Stimulated activated effector memory CD8-positive, alpha-beta T cell treated with anti-CD3 and anti-CD28 coated beads, Interleukin-12 subunit alpha, Interleukin-12 subunit beta, amount 100 ng/mL, for 72 hours (primary cell): ENCODE results near the gene GPR107.

Experiments used
- ATAC-seq: fragments of 150-1000 bp; cut with Tn5 transposase; 2 replicates; pipeline ENCODE4 v1.10.0; 2021
- DNase-seq, 2 donors: peaks; one replicate each; pipeline ENCODE4 v3.0.0; 2021 to 2022; ENCODE audit warnings: low spot score in 2 of 2
- H3K27ac Mint-ChIP-seq: one replicate; pipeline ENCODE4 v1.8.0; 2022; ENCODE audit warnings: mild to moderate bottlenecking, mixed read lengths
- H3K36me3 Mint-ChIP-seq: one replicate; pipeline ENCODE4 v1.8.0; 2022; ENCODE audit warnings: mild to moderate bottlenecking, mixed read lengths
- H3K4me1 Mint-ChIP-seq: one replicate; pipeline ENCODE4 v1.8.0; 2022; ENCODE audit warnings: mixed read lengths
- H3K4me3 Mint-ChIP-seq: one replicate; pipeline ENCODE4 v1.8.0; 2022; ENCODE audit warnings: mild to moderate bottlenecking, mixed read lengths
- H3K9me3 Mint-ChIP-seq: one replicate; pipeline ENCODE4 v1.8.0; 2022; ENCODE audit warnings: mixed read lengths

GPR107 gene

GRCh38 chr9:130104491-130105193 is 50.9 kb downstream of the GPR107 start:
- H3K36me3 Mint-ChIP-seq: peaks cover 98% of the 10 kb centered on the region

DNA sequence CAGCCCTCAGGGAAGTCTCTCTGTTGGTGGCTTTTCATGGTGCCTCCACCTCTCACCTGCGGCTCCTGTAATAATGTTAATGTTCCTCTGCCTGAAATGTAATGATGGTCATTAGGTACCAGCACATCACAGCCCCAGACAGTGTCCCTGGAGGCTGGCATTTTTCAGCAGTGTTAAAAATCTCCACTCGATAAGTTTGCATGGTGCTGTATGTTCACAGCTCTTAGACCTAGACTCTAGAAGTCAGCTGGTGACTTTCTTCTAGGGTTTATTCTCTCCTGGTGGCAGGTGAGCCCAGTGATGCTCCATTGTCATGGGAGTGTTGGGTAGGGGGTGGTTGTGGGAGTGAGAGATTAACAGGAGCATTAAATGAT is 53.1 kb downstream of the GPR107 start:
- H3K36me3 Mint-ChIP-seq: peaks cover 86% of the 10 kb centered on the region
- peak overlapping the region; percentile 88 for H3K27ac Mint-ChIP-seq
- peak overlapping the region; percentile 46 for H3K4me3 Mint-ChIP-seq
- peaks cover 48% of the 10 kb centered on the region for H3K4me1 Mint-ChIP-seq
- DNase-seq (peak in 1 of 2 donors; percentile 64), ATAC-seq (no peak)
- H3K9me3 Mint-ChIP-seq: no peaks in the 10 kb centered on the region

More at GRCh38 chr9:130104491-130105193, 50.9 kb downstream of the GPR107 start:
- Mint-ChIP-seq H3K27ac (no peak overlapping the region), H3K4me3 (no peak overlapping the region), H3K9me3 (no peaks in the 10 kb centered on the region), H3K4me1 (peaks cover 29% of the 10 kb centered on the region)
- DNase-seq (no peak), ATAC-seq (no peak)

- Mint-ChIP-seq H3K27ac (peak overlapping the region; percentile 88), H3K9me3 (no peaks in the 10 kb centered on the region), H3K4me3 (peak overlapping the region; percentile 46), H3K4me1 (peaks cover 53% of the 10 kb centered on the region), H3K36me3 (peaks cover 83% of the 10 kb centered on the region)
- DNase-seq (peak; percentile 76 to 94), ATAC-seq (peak; percentile 97)
Observed at GRCh38 chr9:130107234-130107861, 53.6 kb downstream of the GPR107 start.

DNA sequence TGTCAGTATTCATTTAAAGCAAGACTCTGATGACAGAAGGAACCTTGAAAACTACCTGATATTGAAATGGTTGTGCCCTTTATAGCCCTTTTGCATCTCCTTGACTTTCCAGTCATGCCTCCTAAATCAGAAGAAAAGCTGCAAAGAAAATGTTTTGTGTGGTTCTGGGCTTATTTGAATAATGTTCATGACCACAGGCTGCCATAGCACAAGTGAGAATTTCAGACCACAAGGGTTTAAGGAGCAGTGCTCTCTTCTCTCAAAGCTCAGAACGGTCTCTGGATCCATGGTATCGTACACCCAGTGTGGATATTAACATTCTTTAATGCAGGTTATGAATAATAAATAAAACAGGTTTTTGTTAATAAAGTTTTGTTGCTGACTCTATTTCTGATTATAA is 54.2 kb downstream of the GPR107 start:
- Mint-ChIP-seq H3K9me3 (no peaks in the 10 kb centered on the region), H3K27ac (peak overlapping the region; percentile 88), H3K4me3 (peak overlapping the region; percentile 46), H3K4me1 (peaks cover 58% of the 10 kb centered on the region), H3K36me3 (peaks cover 77% of the 10 kb centered on the region)
- ATAC-seq: peak; percentile 11
- no peak for DNase-seq

- DNase-seq (no peak), ATAC-seq (no peak)
- peaks cover 57% of the 10 kb centered on the region for H3K36me3 Mint-ChIP-seq
- H3K4me3 Mint-ChIP-seq: no peak overlapping the region
- no peaks in the 10 kb centered on the region for H3K9me3 Mint-ChIP-seq
- H3K4me1 Mint-ChIP-seq: peaks cover 59% of the 10 kb centered on the region
- H3K27ac Mint-ChIP-seq: peak overlapping the region; percentile 48
Observed at GRCh38 chr9:130110166-130110565, 56.5 kb downstream of the GPR107 start.

DNA sequence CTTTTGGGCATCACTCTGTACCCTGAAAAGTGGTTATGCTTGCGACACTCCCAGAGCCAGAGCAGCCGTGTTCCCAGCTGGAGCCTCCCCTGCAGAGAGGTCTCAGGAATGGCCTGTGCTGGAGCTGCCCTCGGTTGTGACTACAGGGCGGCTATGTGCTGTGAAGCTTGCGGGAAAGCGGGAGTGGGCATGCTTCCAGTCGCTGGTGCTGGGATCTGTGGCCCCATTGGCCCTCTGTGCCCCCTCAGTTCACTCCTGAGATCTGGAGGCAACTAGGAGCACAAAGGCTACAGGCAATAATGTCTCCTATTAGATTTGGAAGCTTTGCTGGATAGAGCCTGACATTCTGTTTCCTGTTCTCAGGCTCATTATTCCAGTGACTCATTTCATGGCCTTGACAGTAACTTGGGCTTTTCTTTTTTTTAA is 56.9 kb downstream of the GPR107 start:
- H3K36me3 Mint-ChIP-seq: peaks cover 57% of the 10 kb centered on the region
- H3K4me3 Mint-ChIP-seq: no peak overlapping the region
- H3K4me1 Mint-ChIP-seq: peaks cover 57% of the 10 kb centered on the region
- ATAC-seq (no peak), DNase-seq (no peak)
- H3K9me3 Mint-ChIP-seq: no peaks in the 10 kb centered on the region
- H3K27ac Mint-ChIP-seq: peak overlapping the region; percentile 48

GRCh38 chr9:130111786-130112537 is 58.3 kb downstream of the GPR107 start:
- H3K36me3 Mint-ChIP-seq: peaks cover 51% of the 10 kb centered on the region
- ATAC-seq (no peak), DNase-seq (no peak)
- no peaks in the 10 kb centered on the region for H3K9me3 Mint-ChIP-seq
- peaks cover 47% of the 10 kb centered on the region for H3K4me1 Mint-ChIP-seq
- peak overlapping the region; percentile 48 for H3K27ac Mint-ChIP-seq
- no peak overlapping the region for H3K4me3 Mint-ChIP-seq

DNA sequence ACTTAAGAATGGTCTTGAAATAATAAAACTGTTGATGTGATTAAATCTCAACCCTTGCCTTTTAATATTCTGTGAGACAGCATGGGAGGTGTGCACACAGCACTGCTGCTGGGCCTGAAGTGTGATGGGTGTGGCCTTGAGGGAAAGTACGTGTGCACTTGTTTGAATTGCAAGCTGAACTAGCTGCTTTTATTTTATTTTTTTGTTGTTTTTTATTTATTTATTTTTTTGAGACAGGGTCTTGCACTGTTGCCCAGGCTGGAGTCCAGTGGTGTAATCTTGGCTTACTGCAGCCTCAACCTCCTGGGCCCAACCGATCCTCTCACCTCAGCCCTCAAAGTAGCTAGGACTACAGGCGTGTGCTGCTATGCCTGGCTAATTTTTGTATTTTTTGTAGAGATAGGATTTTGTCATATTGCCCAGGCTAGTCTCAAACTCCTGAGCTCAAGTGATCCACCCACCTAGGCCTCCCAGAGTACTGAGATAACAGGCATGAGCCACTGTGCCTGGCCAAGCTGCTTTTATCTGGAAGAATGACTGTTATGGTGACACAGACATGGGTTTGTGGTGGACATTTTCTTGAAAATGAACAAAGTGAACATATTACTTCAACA is 58.9 kb downstream of the GPR107 start:
- DNase-seq (no peak), ATAC-seq (peak; percentile 76)
- peaks cover 44% of the 10 kb centered on the region for H3K36me3 Mint-ChIP-seq
- peak overlapping the region; percentile 48 for H3K27ac Mint-ChIP-seq
- H3K9me3 Mint-ChIP-seq: no peaks in the 10 kb centered on the region
- H3K4me3 Mint-ChIP-seq: no peak overlapping the region
- H3K4me1 Mint-ChIP-seq: peaks cover 40% of the 10 kb centered on the region

- no peak overlapping the region for H3K4me3 Mint-ChIP-seq
- no peaks in the 10 kb centered on the region for H3K9me3 Mint-ChIP-seq
- DNase-seq: no peak
- peaks cover 24% of the 10 kb centered on the region for H3K36me3 Mint-ChIP-seq
- peaks cover 40% of the 10 kb centered on the region for H3K4me1 Mint-ChIP-seq
- peak overlapping the region; percentile 20 for H3K27ac Mint-ChIP-seq
- no peak for ATAC-seq
Observed at GRCh38 chr9:130114741-130115140, 61.0 kb downstream of the GPR107 start.

DNA sequence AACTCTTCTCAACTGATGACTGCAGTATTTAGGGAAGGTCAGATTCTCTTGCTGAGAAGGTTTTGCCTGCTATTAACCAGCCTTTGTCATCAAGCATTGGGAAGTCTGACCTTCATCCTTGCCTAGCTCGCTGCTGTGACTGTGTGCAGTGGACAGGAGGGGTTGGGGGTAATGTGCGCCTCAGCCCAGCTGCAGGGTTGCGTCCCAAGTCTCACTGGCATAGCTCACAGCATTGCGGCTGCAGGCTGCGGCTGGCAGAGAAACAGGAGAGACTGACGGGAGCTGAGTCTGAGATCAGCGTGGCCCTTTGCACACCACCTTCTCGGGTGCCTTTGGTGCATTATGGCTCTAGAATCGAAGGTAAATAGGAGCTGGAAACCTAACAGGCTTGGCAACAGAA is 62.6 kb downstream of the GPR107 start:
- Mint-ChIP-seq H3K27ac (no peak overlapping the region), H3K9me3 (no peaks in the 10 kb centered on the region), H3K4me3 (no peak overlapping the region), H3K4me1 (peaks cover 35% of the 10 kb centered on the region), H3K36me3 (peaks cover 25% of the 10 kb centered on the region)
- no peak for ATAC-seq
- DNase-seq: no peak

- H3K36me3 Mint-ChIP-seq: peaks cover 30% of the 10 kb centered on the region
- no peak overlapping the region for H3K27ac Mint-ChIP-seq
- DNase-seq: no peak
- no peak overlapping the region for H3K4me3 Mint-ChIP-seq
- peaks cover 25% of the 10 kb centered on the region for H3K4me1 Mint-ChIP-seq
- no peak for ATAC-seq
- no peaks in the 10 kb centered on the region for H3K9me3 Mint-ChIP-seq
Observed at GRCh38 chr9:130117376-130117775, 63.7 kb downstream of the GPR107 start.

GRCh38 chr9:130117816-130118632 is 64.3 kb downstream of the GPR107 start:
- H3K36me3 Mint-ChIP-seq: peaks cover 36% of the 10 kb centered on the region

DNA sequence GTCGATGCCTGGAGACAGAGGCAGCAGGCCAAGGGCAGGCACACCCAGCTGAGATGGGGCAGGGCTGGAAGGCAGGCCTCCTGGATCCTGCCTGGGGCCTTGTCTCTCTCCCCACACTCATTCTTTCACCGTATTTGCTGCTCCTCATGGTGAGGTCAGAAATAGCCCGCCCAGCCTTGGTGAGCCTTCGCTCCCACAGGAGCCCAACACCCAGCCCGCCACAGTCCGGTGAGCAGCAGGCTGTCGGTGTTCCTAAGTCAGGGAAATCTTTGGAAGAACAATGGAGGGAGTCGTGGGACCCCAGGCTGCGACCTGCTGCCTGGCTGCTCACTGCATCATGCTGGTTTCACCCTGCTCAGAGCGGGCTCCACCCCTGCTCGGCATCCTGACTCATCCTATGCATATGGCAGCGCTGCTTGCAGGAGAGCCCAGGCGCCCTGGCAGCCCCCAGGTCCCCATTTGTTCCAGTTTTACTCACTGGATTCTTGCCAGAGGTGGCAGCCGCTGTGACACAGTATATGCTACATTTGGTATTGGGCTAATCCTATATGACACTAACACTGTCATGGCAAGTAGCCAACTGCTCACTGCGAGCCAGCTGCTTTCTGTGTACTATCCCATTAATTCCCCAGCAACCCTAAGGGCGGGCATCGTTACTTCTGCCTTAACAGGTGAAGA is 65.3 kb downstream of the GPR107 start:
- H3K9me3 Mint-ChIP-seq: no peaks in the 10 kb centered on the region
- DNase-seq: no peak
- H3K27ac Mint-ChIP-seq: peak overlapping the region; percentile 56
- H3K4me3 Mint-ChIP-seq: no peak overlapping the region
- peaks cover 46% of the 10 kb centered on the region for H3K36me3 Mint-ChIP-seq
- peaks cover 19% of the 10 kb centered on the region for H3K4me1 Mint-ChIP-seq
- peak; percentile 61 for ATAC-seq

More at GRCh38 chr9:130117816-130118632, 64.3 kb downstream of the GPR107 start:
- Mint-ChIP-seq H3K9me3 (no peaks in the 10 kb centered on the region), H3K4me3 (no peak overlapping the region), H3K4me1 (peaks cover 19% of the 10 kb centered on the region), H3K27ac (peak overlapping the region; percentile 56)
- no peak for ATAC-seq
- no peak for DNase-seq
